ENCODE measurements around the gene HEG1. TPM values are rescaled to one million over a fixed set of nuclear protein-coding genes. Genes with fewer than 3 reads are reported as not detected.
"Not testable (repeated sequence)": the region's sequence is repeated elsewhere in the genome, so short reads cannot be mapped to it uniquely, and the experiment has no call there.

HEG1 gene
- polyA plus RNA-seq, 10 donors: 27.5 to 44.2 (median 36.0) TPM

- peak in 1 of 3 donors; percentile 74 for DNase-seq
Measured at GRCh38 chr3:124986192-124987143, 69.3 kb downstream of the HEG1 start.

GRCh38 chr3:124985349-124985748 lies 70.4 kb downstream of the HEG1 start:
- peak in 1 of 3 donors; percentile 44 for DNase-seq

- DNase-seq: no peak
Measured at GRCh38 chr3:124984754-124985153, 71.0 kb downstream of the HEG1 start.

GRCh38 chr3:124982855-124983254 lies 72.9 kb downstream of the HEG1 start:
- DNase-seq: no peak

- DNase-seq: no peak
Measured at GRCh38 chr3:124981472-124981871, 74.3 kb downstream of the HEG1 start.

- DNase-seq: no peak
Measured at GRCh38 chr3:124978627-124979026, 77.2 kb downstream of the HEG1 start.

GRCh38 chr3:124976383-124976782 lies 79.4 kb downstream of the HEG1 start:
- DNase-seq: no peak

- DNase-seq: no peak
Measured at GRCh38 chr3:124974691-124975090, 81.1 kb downstream of the HEG1 start.

GRCh38 chr3:124973290-124973689 lies 82.5 kb downstream of the HEG1 start:
- DNase-seq: no peak

GRCh38 chr3:124972457-124972856 lies 83.3 kb downstream of the HEG1 start:
- no peak for DNase-seq

GRCh38 chr3:124969963-124970722 lies 85.7 kb downstream of the HEG1 start:
- no peak for DNase-seq

- no peak for DNase-seq
Measured at GRCh38 chr3:124969190-124969589, 86.6 kb downstream of the HEG1 start.

- DNase-seq: no peak
Measured at GRCh38 chr3:124967964-124968363, 87.8 kb downstream of the HEG1 start.

- DNase-seq: no peak
Measured at GRCh38 chr3:124966521-124967445, 89.0 kb downstream of the HEG1 start.

- DNase-seq: no peak
Measured at GRCh38 chr3:124965413-124965812, 90.4 kb downstream of the HEG1 start.

- DNase-seq: no peak
Measured at GRCh38 chr3:124964387-124964786, 91.4 kb downstream of the HEG1 start.

GRCh38 chr3:124963755-124964154 lies 92.0 kb downstream of the HEG1 start:
- DNase-seq: no peak

GRCh38 chr3:124962403-124962940 lies 93.3 kb downstream of the HEG1 start:
- DNase-seq: no peak

GRCh38 chr3:124960698-124961097 lies 95.1 kb downstream of the HEG1 start:
- DNase-seq: no peak

- DNase-seq: no peak
Measured at GRCh38 chr3:124960105-124960504, 95.7 kb downstream of the HEG1 start.

GRCh38 chr3:124957951-124958350 lies 97.8 kb downstream of the HEG1 start:
- not testable (repeated sequence) for DNase-seq

Measured in muscle of back (tissue), 11 donors.